8988T (cell line): ENCODE measurements around the gene SERP1.
A peak's percentile ranks its signal among the peaks of the same experiment; 100 is the strongest.

ENCODE experiments used
- DNase-seq: peaks from one replicate; pipeline ENCODE4 v3.0.0; 2011

Gene SERP1

DNA sequence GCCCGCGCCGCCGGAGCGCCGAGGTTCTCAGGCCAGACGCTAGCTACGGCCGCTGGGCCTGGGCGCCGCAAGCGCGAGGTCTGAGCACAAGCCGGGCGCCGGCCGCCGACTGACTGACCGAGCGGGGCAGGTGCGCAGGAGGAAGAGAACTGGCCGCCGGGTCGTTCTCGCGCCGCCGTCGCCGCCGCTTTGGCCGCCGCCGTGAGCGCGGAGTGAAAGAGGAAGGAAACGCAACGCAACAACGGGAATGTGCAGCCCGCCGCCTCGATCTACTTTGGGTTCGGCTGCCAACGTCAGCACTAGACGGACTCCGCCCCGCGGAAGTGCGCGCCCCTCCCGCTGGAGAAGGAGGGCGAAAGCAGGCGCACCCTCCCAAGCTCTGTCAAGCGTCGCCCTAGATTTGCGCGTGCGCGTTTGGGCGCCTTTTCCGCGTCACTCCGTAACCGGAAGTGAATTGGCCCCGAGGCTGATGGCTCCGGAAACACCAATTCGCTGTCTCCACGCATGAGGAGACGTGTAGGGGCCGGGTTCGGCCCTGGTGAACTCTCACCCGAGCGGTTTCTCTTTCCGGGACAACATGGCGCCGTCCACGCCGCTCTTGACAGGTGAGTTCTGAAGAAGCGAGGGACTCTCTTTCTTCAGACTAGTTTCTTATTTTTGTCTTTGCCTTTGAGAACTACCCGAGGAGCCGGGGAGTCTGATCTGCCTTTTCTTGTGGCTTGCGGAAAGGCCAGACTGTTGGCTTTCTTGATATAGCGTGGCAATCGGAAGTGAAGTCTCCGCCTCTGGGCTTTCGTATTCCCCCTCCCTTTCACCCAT, at the start of gene SERP1, which contains the start of gene EIF2A:
SERP1 (minus strand) TSS at position 271 of the 819 bp plus-strand sequence. CDS start 361 bp downstream, outside the sequence.
EIF2A (plus strand) TSS at position 562 of the 819 bp plus-strand sequence; CDS start at position 578, 16 bp downstream.
- peak; percentile 66 for DNase-seq

DNA sequence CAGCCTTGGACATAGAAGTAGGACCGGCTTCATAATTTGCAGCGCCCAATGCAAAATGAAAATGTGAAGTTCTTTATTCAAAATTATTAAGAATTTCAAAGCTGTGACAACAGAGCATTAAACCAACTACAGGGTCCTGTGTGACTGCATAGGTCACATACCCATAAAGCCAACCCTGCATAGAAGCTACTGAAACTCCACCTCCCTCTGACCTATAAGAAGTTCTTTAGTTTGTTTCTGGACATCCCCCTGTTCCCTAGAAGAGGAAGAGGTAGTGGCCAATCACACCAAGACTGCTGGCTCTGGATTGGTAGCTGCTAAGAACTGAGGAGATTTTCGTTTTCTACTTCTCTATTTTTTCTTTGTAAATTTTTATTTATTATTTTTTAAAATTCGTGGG, 47.9 kb upstream of the SERP1 start:
- no peak for DNase-seq

DNA sequence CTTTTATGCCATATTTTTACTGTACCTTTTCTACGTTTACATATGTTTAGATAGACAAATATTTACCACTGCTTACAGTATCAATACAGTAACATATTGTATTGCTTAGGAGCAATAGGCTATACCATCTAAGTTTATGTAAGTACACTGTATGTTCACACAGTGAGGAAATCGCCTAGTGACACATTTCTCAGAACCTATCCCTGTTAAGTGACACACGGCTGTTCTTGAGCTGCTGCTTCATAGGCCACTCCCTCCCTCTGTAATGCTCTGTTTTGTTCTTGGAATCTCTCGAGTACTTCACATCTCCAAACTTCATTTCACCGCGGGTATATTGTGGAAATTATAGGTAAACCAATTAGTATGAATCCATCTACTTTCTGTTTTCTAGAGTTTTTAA, 43.5 kb upstream of the SERP1 start:
- DNase-seq = no peak

DNA sequence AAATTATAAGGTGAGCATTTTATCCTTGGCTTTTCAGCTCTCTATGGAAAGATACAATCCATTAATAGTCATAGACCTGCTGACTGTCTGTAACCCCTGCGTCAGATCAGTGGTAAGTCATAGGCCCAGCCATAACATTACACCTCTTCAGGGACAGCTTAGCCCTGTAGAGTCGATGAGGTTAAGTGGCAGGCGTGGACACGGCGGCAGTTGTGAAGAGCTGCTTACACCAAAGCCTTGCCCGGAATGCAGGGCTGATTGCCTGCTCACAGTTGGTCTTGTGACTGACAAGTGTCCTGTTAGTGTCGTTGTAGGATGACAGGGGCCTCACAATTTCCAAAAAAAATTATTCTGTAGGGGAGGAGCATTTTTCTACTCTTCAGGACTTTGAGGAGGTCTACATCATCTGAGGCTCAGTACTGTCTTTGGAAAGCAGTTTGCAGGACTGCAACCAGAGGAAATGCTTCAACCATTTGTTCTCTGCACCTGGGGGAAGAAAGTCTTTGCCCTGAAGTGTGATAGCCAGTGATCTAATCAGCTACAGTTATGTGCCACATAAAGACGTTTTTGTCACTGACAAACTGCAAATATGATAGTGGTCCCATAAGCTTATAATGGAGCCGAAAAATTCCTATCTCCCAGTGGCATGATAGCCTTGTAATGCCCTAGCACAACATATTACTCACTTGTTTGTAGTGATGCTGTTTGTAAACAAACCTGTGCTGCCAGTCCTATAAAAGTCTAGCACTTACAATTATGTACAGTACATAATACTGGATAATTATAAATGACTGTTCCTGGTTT, 41.9 kb upstream of the SERP1 start:
- no peak for DNase-seq

DNA sequence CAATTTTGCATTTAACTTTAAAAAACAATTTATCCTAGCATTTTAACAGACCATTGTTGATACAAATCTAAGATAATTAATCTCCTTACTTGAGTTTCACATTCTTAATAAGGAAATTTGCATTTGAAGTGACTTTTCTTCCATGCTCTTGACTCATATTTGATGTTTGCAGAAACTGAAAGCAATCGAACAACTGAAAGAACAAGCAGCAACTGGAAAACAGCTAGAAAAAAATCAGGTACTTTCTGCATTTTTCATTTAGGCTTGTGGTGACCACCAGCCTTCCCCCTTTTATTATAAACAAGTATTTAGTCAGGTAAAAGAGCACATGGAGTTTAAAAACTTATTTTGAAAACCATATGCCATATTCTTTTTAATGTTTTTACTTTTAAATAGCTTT, 36.7 kb upstream of the SERP1 start:
- DNase-seq = no peak

- DNase-seq = no peak
Measured at GRCh38 chr3:150582620-150583019, 36.3 kb upstream of the SERP1 start.

DNA sequence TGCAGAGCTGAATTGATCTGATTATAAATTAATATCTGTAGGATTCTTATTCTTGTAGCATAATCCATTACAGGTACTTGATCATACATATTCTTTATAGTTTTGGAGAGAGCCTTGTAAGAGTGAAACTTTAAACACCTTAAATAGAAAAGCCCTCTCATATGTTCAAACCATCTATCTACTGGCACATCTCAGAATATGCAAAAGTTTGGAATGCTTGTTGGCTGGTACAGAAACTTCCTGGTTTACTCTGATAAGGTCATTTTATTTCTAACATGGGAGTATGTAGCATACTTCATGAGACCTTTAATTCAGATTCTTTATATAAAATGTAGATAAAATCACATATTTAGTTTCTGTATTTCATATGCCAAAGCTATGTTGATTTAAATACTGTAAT, 34.9 kb upstream of the SERP1 start:
- no peak for DNase-seq

DNA sequence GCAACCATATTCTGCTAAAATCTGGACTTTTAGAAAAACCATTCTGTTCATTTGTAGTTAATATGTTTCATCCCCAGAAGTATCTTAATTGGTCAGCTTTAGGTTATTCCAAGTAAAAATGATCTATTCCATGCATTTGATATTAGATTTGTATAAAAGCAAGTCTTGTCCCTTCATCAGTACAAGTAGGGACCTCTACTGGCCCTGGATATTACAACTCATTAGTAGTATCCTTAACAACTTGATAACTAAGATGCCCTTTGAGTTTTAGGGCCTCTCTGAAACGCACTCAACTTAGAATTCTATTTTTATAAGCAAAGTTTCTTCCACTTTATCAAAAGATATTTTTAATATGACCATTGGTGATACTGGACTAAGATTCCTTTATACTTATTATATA, 31.6 kb upstream of the SERP1 start:
- no peak for DNase-seq

- no peak for DNase-seq
Measured at GRCh38 chr3:150567328-150567727, 21.0 kb upstream of the SERP1 start.

DNA sequence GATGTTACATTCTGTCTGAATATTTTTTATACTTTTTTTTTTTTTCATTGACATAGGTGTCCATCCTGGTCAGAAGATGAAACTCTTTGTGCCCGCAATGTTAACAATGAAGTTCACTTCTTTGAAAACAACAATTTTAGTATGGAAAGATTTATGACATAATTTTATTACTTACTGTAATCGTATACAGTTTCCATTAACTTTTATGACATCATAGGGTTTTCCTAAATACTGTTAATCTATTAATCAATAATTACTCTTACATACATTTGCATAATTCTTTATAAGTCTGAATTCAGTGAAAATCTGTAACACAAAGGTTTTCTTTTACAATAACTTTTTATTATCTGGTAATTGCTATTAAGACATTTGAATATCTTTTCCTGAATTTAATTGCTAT, 17.9 kb upstream of the SERP1 start:
- DNase-seq = no peak

DNA sequence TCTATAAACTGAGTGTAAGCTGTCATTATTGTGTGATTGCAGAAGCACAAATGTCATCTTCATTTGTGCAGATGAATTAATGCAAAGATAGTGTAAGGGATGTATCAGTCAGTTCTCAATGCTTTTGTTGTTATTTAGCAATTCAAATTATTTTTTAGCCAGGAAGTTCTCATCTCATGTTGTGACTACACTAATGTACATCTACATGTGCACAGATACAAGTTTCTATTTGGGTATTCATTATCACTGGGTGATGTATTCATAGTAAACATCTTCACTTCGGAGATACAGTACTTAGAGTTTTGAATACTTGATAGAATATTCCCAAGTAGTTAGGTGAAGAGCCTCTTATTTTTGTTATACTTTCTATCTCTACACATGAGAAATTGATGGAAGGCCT, 11.4 kb upstream of the SERP1 start:
- no peak for DNase-seq

DNA sequence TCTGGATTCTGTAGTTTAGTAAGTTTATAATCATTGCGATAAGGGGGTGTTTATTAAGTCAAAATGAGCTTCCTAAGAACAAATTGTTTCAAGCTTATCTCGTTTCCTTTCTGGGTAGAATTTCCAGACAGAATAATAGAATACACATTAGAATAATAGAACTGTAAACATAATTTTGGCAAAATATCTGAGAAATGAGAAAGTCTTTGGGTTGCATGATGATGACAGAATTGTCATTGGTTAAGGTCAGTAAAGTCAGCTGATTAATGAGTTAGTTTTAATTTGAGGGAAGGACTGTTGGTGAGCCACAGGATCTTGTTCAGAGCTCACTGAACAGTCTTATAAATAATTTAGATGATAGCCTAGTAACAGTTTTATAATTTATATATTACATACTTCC, 10.5 kb upstream of the SERP1 start:
- DNase-seq = no peak

GRCh38 chr3:150555859-150556436, 9.7 kb upstream of the SERP1 start:
- DNase-seq = no peak

- no peak for DNase-seq
Measured at GRCh38 chr3:150547045-150547741, 897 bp upstream of the SERP1 start.

- DNase-seq = no peak
Measured at GRCh38 chr3:150545419-150546225, 674 bp downstream of the SERP1 start.

DNA sequence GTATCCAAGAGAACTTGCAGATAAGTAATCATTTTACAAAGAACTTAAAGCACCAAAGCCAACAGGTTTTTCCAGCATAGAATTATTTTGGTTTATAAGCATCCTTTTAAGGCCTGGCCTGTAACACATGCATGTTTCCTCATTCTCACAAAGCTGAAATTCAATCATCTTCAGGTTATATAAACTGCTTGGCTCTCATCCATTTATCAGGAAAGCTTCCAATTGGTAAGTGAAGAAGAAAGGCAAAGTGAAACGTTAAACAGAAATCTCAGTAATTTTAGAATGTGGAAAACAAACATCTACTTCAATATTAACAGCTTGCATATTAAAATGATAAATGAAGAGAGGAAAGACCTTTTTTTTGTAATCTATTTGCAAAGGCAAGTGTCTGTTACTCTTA, 1.6 kb downstream of the SERP1 start:
- DNase-seq = no peak

- no peak for DNase-seq
Measured at GRCh38 chr3:150544041-150544440, 2.3 kb downstream of the SERP1 start.

DNA sequence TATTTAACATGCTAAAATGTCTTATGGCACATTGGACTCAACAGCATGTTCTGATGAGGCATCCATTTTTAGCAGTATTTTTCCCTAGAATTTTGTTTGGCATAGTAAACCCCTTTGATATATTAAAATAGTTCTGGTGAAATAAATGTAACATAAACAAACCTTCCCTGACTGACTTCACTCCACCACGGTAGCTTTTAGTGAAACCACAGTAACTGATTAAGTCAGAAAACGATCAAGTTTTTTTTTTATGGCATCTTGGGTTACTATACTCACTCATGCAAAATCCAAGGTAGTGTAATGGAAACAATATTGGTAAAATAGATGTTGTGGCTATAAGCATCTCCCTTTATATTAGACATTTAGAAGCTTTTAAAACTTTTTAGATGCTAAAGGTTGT, 2.8 kb downstream of the SERP1 start:
- DNase-seq = no peak

DNA sequence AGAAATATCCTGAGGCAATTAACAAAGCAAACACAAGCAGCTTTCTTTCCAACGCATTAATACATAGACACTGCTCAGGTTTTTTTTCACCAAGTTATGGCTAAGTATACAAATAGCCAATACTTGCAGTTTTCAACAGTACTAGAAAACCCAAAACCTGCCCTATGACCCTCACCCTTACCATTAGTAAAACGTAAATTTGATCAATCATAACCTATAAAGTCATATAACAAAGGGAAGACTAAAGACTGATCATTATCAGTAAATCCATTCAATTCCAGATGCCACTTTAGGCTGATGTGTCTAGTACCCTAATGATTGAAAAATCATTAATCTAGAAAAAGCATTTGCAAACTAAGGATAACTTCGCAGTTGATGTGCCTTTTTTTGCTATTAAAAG, 3.2 kb downstream of the SERP1 start:
- no peak for DNase-seq

DNA sequence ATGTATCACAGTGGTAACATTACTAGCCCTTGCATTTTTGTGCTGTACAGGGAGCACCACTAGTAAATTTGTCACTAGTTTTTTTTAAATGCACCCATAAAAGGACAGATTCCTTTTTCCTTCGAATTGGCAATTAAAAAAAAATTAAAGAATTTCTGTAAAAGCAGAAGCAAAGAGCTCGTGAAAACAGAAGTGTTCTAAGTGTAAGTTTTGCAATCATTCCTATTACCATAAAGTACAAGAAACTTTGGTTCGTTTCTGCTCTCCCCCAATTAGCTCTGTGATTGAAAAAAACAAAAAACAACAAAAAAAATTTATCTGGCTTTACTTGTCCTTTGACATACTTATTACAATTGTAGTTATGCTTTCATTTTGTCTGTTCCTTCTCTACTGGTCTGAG, 5.3 kb downstream of the SERP1 start:
- no peak for DNase-seq

DNA sequence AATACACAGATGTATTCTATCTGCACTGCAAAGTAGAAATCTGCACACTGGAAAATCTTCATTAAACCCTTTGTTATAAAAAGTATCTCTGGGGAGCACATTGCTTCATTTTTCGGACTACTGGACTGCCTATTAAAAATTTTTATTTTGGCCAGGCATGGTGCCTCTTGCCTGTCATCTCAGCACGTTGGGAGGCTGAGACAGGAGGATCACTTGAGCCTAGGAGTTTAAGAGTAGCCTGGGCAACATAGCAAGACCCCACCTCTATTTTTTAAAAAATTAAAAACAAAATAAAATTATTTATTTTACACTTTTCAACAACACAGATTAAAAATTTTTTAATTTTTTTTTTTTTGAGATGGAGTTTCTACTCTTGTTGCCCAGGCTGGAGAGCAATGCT, 6.0 kb downstream of the SERP1 start:
- no peak for DNase-seq
